Peyer's patch (tissue), 4 donors: ENCODE results near the gene RWDD1. TPM values are rescaled to one million over a fixed set of nuclear protein-coding genes. Genes with fewer than 3 reads are reported as not detected.

Experiments used
- DNase-seq, 3 donors: peaks; one replicate each; pipeline ENCODE4 v3.0.0-alpha.2; 2017 to 2019
- H3K27ac ChIP-seq, 4 donors: fragments of 200-600 bp; sonication (generic); one replicate each; pipeline ENCODE4 v1.5.1; 2016 to 2019
- H3K27me3 ChIP-seq, 2 donors: fragments of 200-600 bp; sonication (generic); one replicate each; pipeline ENCODE4 v1.5.1; 2019
- H3K36me3 ChIP-seq, 3 donors: fragments of 200-600 bp; sonication (generic); one replicate each; pipeline ENCODE4 v1.5.1; 2016 to 2019
- H3K4me1 ChIP-seq, 4 donors: fragments of 200-600 bp; sonication (generic); one replicate each; pipeline ENCODE4 v1.5.1; 2016 to 2019
- H3K4me3 ChIP-seq, 4 donors: fragments of 200-600 bp; sonication (generic); 1 replicate in 3 of 4; 2 replicates in 1 of 4; pipeline ENCODE4 v1.5.1; 2016 to 2019; ENCODE audit warnings: mild to moderate bottlenecking in 1 of 4
- H3K9me3 ChIP-seq, 4 donors: fragments of 200-600 bp; sonication (generic); one replicate each; pipeline ENCODE4 v1.5.1; 2016 to 2019; ENCODE audit warnings: mild to moderate bottlenecking in 1 of 4
- CTCF ChIP-seq, 6 experiments: fragments of 450-650 bp in 4 of 6; fragments of 200-600 bp in 2 of 6; sonication (generic) in 1 of 6; IDR thresholded peaks; one replicate each; pipeline ENCODE4 v1.5.1; 2017 to 2019; ENCODE audit warnings: antibody characterized with exemption in 6 of 6, mild to moderate bottlenecking in 3 of 6, moderate library complexity in 1 of 6
- POLR2A ChIP-seq, 2 donors: fragments of 450-650 bp; IDR thresholded peaks; one replicate each; pipeline ENCODE4 v1.5.1; 2017; ENCODE audit warnings: antibody characterized with exemption in 2 of 2, mild to moderate bottlenecking in 2 of 2, moderate library complexity in 2 of 2
- total RNA-seq, 4 donors: library from RNA; depleted of rRNA; stranded (reverse); fragments of >200 nt; gene quantifications; one replicate each; pipeline ENCODE4 v1.1.0, GENCODE V29; 2016

The RWDD1 gene, protein sequence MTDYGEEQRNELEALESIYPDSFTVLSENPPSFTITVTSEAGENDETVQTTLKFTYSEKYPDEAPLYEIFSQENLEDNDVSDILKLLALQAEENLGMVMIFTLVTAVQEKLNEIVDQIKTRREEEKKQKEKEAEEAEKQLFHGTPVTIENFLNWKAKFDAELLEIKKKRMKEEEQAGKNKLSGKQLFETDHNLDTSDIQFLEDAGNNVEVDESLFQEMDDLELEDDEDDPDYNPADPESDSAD
- total RNA-seq, result 10 to 100 TPM; 13.3 to 40.4 (median 22.4) TPM

DNA sequence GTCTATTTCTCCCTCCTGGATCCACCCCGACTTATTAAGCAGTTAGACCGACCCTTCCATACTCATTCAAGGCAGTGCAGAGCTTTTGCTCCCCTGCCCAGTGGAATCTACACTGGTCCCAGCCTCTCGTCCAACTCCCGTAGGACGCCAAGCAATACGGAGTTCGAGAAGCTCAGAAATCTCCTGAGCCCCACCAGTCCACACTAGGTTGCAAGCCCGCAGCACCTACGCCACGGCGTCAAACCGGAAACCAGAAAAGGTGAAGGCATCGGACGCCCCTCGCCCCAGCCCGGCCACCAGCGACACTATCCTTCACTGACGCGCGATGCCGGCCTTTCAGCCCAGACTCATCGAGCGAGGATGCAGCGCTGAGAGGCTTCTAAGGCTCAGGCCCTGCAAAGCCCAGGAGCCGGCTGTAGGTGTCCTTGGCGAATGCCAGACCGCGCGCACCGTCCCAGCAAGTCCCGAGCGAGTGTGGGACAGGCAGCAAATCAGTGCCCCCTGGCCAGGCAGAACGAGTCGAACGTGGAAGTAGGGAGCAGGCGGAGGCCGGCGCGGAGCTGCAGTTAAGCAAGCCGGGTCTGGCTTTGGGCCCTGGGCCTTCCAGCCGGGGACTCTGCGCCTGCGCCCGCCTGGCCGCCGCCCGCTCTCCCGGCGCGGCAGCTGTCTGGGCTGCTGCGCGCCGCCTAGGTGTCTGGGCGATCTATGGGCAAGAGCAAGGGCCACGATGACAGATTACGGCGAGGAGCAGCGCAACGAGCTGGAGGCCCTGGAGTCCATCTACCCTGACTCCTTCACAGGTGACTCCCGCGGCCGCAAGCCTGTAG, at the start of gene RWDD1:
Gene RWDD1 (plus strand): TSS at position 649 of the 827 bp plus-strand sequence. CDS start 79 bp downstream, at position 728.
- peak in 4 of 6 experiments; percentile 29 to 44 (median 36) for TF ChIP-seq CTCF (IDR thresholded peaks at IDR 0.05)
- peak; percentile 61 to 68 for TF ChIP-seq POLR2A (IDR thresholded peaks at IDR 0.05)
- peak within 1 kb of the TSS; percentile 61 to 84 (median 77) for H3K4me3 ChIP-seq
- H3K9me3 ChIP-seq, result no peaks in the 10 kb centered on the region
- DNase-seq, result peak; percentile 96 to 99 (median 98)
- H3K36me3 ChIP-seq, result no peaks in the 10 kb centered on the region
- H3K27me3 ChIP-seq, result no peaks in the 10 kb centered on the region
- peak within 1 kb of the TSS; percentile 78 to 93 (median 90) for H3K27ac ChIP-seq
- peaks cover 0 to 22% (median 5%) of the 10 kb centered on the region in 4 donors for H3K4me1 ChIP-seq

DNA sequence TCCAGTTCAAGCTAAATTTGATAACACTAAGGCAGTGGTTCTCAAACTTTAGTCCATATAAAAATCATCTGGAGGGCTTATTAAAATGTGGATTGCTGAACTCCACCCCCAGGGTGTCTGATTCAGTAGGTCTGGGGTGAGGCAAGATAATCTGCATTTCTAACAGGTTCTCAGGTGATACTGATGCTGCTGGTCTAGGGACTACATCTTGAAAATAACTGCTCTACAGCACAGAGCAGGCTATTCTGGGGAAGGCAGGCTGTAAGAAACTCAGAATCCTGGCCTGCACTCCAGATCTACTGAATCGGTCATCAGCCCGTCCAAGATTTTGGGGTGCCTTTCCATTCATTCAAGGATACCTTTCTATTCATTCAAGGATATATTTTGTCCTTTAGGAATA, 48.4 kb upstream of the RWDD1 start:
- Histone ChIP-seq H3K4me3 (no peak overlapping the region), H3K27ac (no peak overlapping the region), H3K27me3 (no peaks in the 10 kb centered on the region), H3K9me3 (no peaks in the 10 kb centered on the region), H3K36me3 (no peaks in the 10 kb centered on the region), H3K4me1 (no peaks in the 10 kb centered on the region)
- DNase-seq, result no peak
- TF ChIP-seq POLR2A (IDR thresholded peaks at IDR 0.05), result no peak
- TF ChIP-seq CTCF (IDR thresholded peaks at IDR 0.05), result no peak

DNA sequence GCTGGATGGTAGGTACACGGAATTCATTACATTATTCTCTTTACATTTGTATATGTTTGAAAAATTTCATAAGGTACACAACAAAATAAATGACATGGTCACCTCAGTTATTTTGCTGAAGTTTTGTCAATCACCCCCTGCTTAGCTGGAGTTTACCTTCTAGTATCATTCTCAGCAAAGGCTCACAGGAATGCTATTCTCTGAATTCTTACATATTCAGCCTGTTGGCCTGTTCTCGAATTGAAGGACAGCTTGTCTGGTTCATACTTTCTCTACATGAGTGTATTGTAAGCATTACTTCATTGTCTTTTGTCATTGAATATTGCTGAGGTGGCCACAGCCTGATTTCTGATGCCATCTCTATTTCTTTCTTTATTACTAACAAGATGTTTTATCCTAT, 47.1 kb upstream of the RWDD1 start:
- Histone ChIP-seq H3K9me3 (no peaks in the 10 kb centered on the region), H3K4me3 (no peak overlapping the region), H3K27me3 (no peaks in the 10 kb centered on the region), H3K27ac (no peak overlapping the region), H3K4me1 (no peaks in the 10 kb centered on the region), H3K36me3 (no peaks in the 10 kb centered on the region)
- TF ChIP-seq POLR2A (IDR thresholded peaks at IDR 0.05) (no peak), CTCF (IDR thresholded peaks at IDR 0.05) (no peak)
- no peak for DNase-seq

DNA sequence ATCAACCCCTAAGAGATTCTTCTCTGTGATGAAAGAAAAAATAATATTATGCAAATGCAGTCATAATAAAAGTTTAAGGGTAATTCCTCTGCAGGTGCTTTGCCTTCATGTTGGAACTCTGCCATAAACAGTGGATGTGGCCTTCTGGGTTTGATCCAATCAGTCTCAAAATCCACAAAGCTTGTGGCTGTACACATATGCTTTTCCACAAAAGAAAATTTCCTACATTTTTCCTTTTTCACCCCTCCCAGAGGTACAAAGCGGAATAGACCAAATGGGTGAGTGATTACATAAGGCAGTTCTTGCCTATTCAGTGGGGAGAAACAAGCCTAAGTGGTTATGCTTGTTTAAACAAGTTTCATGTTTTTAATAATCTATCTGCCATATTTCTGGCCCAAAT, 43.2 kb upstream of the RWDD1 start:
- H3K9me3 ChIP-seq, result no peaks in the 10 kb centered on the region
- H3K27me3 ChIP-seq, result no peaks in the 10 kb centered on the region
- no peak for DNase-seq
- no peak overlapping the region for H3K27ac ChIP-seq
- no peaks in the 10 kb centered on the region for H3K36me3 ChIP-seq
- TF ChIP-seq POLR2A (IDR thresholded peaks at IDR 0.05) (no peak), CTCF (IDR thresholded peaks at IDR 0.05) (no peak)
- H3K4me1 ChIP-seq, result no peaks in the 10 kb centered on the region
- no peak overlapping the region for H3K4me3 ChIP-seq

DNA sequence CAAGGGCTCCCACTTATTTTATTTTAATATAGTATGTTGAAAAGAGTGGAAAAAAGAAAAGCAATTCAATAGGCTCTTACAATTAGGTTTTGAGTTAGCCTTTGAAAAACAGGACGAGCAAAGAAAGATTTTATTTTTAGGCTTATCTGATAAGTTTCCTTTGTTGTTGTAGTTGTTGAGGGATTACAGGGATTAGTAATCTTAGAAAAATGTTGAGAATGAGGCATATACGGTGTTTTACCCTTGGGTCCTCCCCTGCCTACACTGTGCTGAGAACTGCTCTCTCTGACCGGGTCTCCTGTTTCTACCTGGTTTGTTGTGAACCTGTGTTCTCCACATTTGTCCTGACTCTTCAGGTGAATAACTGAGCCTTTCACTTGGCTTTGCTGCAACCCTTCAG, 42.5 kb upstream of the RWDD1 start:
- TF ChIP-seq CTCF (IDR thresholded peaks at IDR 0.05), result no peak
- DNase-seq, result no peak

More for the DNA sequence above, 42.5 kb upstream of the RWDD1 start:
- Histone ChIP-seq H3K4me1 (no peaks in the 10 kb centered on the region), H3K4me3 (no peak overlapping the region), H3K9me3 (no peaks in the 10 kb centered on the region), H3K27me3 (no peaks in the 10 kb centered on the region), H3K27ac (no peak overlapping the region), H3K36me3 (no peaks in the 10 kb centered on the region)
